ENCODE data around the gene PCOLCE2. TPM values are rescaled to one million over a fixed set of nuclear protein-coding genes. Genes with fewer than 3 reads are reported as not detected.
"Not testable (repeated sequence)": the region's sequence is repeated elsewhere in the genome, so short reads cannot be mapped to it uniquely, and the experiment has no call there.

PCOLCE2 gene
- total and polyA plus RNA-seq, 2 donors (not counting 1 experiment from before 2014, with no cell fraction given): 4.8 to 26.3 TPM

DNA sequence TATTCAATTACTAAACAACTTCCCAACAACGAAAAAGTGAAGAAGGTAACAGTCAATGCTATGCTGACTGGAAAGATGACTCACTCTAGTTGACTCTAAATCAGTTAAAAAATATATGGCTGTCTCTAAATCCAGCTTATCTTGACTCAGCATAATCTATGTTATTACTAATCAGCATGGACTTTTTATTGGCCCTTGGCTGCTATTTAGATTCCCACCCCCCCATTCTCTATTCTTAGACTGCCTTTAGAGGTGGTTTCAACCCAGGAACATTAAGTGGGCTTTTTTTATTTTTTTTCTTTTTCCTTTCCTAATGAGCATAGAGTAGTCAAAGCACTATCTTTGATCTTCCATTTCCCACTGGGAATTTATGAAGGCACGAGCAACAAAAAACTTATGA, 1.9 kb downstream of the PCOLCE2 start:
- H3K36me3 ChIP-seq (ENCODE audit: control insufficient read depth, insufficient read depth, low read length): no peaks in the 10 kb centered on the region
- no peak for TF ChIP-seq EZH2 (IDR thresholded peaks at IDR 0.05; ENCODE audit: low read length, missing control alignments)
- TF ChIP-seq, protein P1, sequence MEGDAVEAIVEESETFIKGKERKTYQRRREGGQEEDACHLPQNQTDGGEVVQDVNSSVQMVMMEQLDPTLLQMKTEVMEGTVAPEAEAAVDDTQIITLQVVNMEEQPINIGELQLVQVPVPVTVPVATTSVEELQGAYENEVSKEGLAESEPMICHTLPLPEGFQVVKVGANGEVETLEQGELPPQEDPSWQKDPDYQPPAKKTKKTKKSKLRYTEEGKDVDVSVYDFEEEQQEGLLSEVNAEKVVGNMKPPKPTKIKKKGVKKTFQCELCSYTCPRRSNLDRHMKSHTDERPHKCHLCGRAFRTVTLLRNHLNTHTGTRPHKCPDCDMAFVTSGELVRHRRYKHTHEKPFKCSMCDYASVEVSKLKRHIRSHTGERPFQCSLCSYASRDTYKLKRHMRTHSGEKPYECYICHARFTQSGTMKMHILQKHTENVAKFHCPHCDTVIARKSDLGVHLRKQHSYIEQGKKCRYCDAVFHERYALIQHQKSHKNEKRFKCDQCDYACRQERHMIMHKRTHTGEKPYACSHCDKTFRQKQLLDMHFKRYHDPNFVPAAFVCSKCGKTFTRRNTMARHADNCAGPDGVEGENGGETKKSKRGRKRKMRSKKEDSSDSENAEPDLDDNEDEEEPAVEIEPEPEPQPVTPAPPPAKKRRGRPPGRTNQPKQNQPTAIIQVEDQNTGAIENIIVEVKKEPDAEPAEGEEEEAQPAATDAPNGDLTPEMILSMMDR (conservative IDR thresholded peaks at IDR 0.05 in 1 of 2, IDR thresholded peaks at IDR 0.05 in 1 of 2; ENCODE audit: low read depth in 1 of 2, low read length in 2 of 2): no peak
- no peak overlapping the region for H3K4me3 ChIP-seq (replicated peaks in 1 of 4; ENCODE audit: control extremely low read depth in 1 of 4, insufficient read depth in 1 of 4, low read depth in 3 of 4, low read length in 4 of 4)
- no peak overlapping the region for H2AFZ ChIP-seq (ENCODE audit: low read length)
- no peaks in the 10 kb centered on the region for H3K79me2 ChIP-seq (ENCODE audit: control insufficient read depth, insufficient read depth, low read length)
- no peak overlapping the region for H3K9ac ChIP-seq (ENCODE audit: insufficient read depth, low read length)
- H3K27ac ChIP-seq (ENCODE audit: insufficient read depth, low read length): no peak overlapping the region
- H3K4me2 ChIP-seq (ENCODE audit: extremely low read depth, insufficient read depth, low read length): no peak overlapping the region
- H3K9me3 ChIP-seq (ENCODE audit: control insufficient read depth, insufficient read depth, low read depth, low read length): no peaks in the 10 kb centered on the region
- no peaks in the 10 kb centered on the region for H3K4me1 ChIP-seq (ENCODE audit: control insufficient read depth, extremely low read depth, insufficient read depth, low read length)
- H3K27me3 ChIP-seq (ENCODE audit: control insufficient read depth, insufficient read depth, low read length): no peaks in the 10 kb centered on the region
- H4K20me1 ChIP-seq (ENCODE audit: control insufficient read depth, extremely low read depth, insufficient read depth, low read length): no peaks in the 10 kb centered on the region
- peak; percentile 24 to 87 for DNase-seq (ENCODE audit: low read depth in 2 of 2)

DNA sequence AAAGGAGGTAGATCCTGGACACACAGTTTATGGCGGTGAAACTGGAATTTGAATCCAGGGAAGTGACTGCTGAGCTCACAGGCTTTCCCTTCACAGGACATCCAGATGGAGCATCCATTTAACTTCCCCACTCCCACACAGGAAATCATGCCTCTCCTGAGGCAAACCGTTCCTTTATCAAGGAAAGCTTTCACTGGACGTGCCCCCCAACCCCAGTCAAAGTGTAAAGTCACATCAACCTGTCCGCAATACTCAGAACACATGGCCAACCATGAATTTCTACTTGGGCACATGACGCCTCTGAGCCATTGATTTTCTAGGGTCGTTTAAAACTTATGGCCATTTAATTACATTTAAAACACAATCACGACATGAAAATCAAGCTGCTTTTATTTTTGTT, 2.9 kb downstream of the PCOLCE2 start:
- Histone ChIP-seq H3K9me3 (ENCODE audit: control insufficient read depth, insufficient read depth, low read depth, low read length) (no peaks in the 10 kb centered on the region), H3K4me1 (ENCODE audit: control insufficient read depth, extremely low read depth, insufficient read depth, low read length) (no peaks in the 10 kb centered on the region), H3K27me3 (ENCODE audit: control insufficient read depth, insufficient read depth, low read length) (no peaks in the 10 kb centered on the region), H3K9ac (ENCODE audit: insufficient read depth, low read length) (no peak overlapping the region), H3K4me3 (replicated peaks in 1 of 4; ENCODE audit: control extremely low read depth in 1 of 4, insufficient read depth in 1 of 4, low read depth in 3 of 4, low read length in 4 of 4) (no peak overlapping the region), H4K20me1 (ENCODE audit: control insufficient read depth, extremely low read depth, insufficient read depth, low read length) (no peaks in the 10 kb centered on the region), H3K27ac (ENCODE audit: insufficient read depth, low read length) (no peak overlapping the region), H3K4me2 (ENCODE audit: extremely low read depth, insufficient read depth, low read length) (no peak overlapping the region), H3K36me3 (ENCODE audit: control insufficient read depth, insufficient read depth, low read length) (no peaks in the 10 kb centered on the region), H3K79me2 (ENCODE audit: control insufficient read depth, insufficient read depth, low read length) (no peaks in the 10 kb centered on the region), H2AFZ (ENCODE audit: low read length) (no peak overlapping the region)
- no peak for TF ChIP-seq EZH2 (IDR thresholded peaks at IDR 0.05; ENCODE audit: low read length, missing control alignments)
- TF ChIP-seq, protein P1 (conservative IDR thresholded peaks at IDR 0.05 in 1 of 2, IDR thresholded peaks at IDR 0.05 in 1 of 2; ENCODE audit: low read depth in 1 of 2, low read length in 2 of 2): no peak
- no peak for DNase-seq (ENCODE audit: low read depth in 2 of 2)

DNA sequence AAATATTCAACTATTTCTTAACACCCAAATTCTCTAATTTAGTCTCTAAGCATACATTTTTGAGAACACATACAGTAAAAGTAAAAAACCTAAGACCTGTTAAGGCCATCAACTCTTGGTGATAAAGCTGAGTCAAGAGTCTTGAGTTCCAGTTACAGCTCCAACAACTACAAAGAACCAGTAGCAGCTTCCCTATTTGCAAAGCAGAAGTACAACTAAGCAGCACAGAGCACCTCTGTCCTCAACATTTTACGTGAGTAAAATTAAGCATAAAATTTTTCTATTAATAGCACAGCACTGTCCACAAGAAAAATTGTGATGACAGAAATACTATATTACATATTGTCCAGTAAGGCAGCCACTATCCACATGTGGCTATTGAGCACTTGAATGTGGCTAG, 4.4 kb downstream of the PCOLCE2 start:
- no peaks in the 10 kb centered on the region for H3K36me3 ChIP-seq (ENCODE audit: control insufficient read depth, insufficient read depth, low read length)
- no peaks in the 10 kb centered on the region for H3K4me1 ChIP-seq (ENCODE audit: control insufficient read depth, extremely low read depth, insufficient read depth, low read length)
- no peaks in the 10 kb centered on the region for H3K9me3 ChIP-seq (ENCODE audit: control insufficient read depth, insufficient read depth, low read depth, low read length)
- H3K4me3 ChIP-seq (replicated peaks in 1 of 4; ENCODE audit: control extremely low read depth in 1 of 4, insufficient read depth in 1 of 4, low read depth in 3 of 4, low read length in 4 of 4): no peak overlapping the region
- no peak overlapping the region for H3K4me2 ChIP-seq (ENCODE audit: extremely low read depth, insufficient read depth, low read length)
- H2AFZ ChIP-seq (ENCODE audit: low read length): no peak overlapping the region
- no peaks in the 10 kb centered on the region for H4K20me1 ChIP-seq (ENCODE audit: control insufficient read depth, extremely low read depth, insufficient read depth, low read length)
- DNase-seq (ENCODE audit: low read depth in 2 of 2): no peak
- no peaks in the 10 kb centered on the region for H3K27me3 ChIP-seq (ENCODE audit: control insufficient read depth, insufficient read depth, low read length)
- no peak overlapping the region for H3K27ac ChIP-seq (ENCODE audit: insufficient read depth, low read length)
- no peaks in the 10 kb centered on the region for H3K79me2 ChIP-seq (ENCODE audit: control insufficient read depth, insufficient read depth, low read length)
- H3K9ac ChIP-seq (ENCODE audit: insufficient read depth, low read length): no peak overlapping the region
- TF ChIP-seq, protein P1 (conservative IDR thresholded peaks at IDR 0.05 in 1 of 2, IDR thresholded peaks at IDR 0.05 in 1 of 2; ENCODE audit: low read depth in 1 of 2, low read length in 2 of 2): no peak
- no peak for TF ChIP-seq EZH2 (IDR thresholded peaks at IDR 0.05; ENCODE audit: low read length, missing control alignments)

DNA sequence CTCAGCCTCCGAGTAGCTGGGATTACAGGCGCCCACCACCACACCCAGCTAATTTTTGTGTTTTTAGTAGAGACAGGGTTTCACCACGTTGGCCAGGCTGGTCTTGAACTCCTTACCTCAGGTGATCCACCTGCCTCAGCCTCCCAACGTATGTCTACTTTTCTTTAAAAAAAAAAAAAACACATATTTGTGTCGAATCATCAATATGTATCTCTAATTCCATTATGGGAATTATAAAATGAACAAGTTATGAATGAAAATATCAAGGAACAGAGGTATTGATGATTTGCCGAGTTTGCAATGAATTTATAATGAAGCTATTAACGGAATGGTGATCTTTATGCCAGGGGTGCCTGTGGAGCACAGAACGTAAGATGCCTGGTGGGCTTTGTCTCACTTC, 5.3 kb downstream of the PCOLCE2 start:
- not testable (repeated sequence) for H3K9ac ChIP-seq (ENCODE audit: insufficient read depth, low read length); DNase-seq (ENCODE audit: low read depth in 2 of 2); H3K79me2 ChIP-seq (ENCODE audit: control insufficient read depth, insufficient read depth, low read length); H3K4me1 ChIP-seq (ENCODE audit: control insufficient read depth, extremely low read depth, insufficient read depth, low read length); H3K9me3 ChIP-seq (ENCODE audit: control insufficient read depth, insufficient read depth, low read depth, low read length); H3K27ac ChIP-seq (ENCODE audit: insufficient read depth, low read length); H2AFZ ChIP-seq (ENCODE audit: low read length); H4K20me1 ChIP-seq (ENCODE audit: control insufficient read depth, extremely low read depth, insufficient read depth, low read length); H3K4me2 ChIP-seq (ENCODE audit: extremely low read depth, insufficient read depth, low read length); H3K27me3 ChIP-seq (ENCODE audit: control insufficient read depth, insufficient read depth, low read length); H3K4me3 ChIP-seq (replicated peaks in 1 of 4; ENCODE audit: control extremely low read depth in 1 of 4, insufficient read depth in 1 of 4, low read depth in 3 of 4, low read length in 4 of 4); H3K36me3 ChIP-seq (ENCODE audit: control insufficient read depth, insufficient read depth, low read length)
